MM.1S (cell line): Measurements from ENCODE around the gene KIRREL3.

ENCODE experiments used
- DNase-seq: peaks from one replicate; pipeline ENCODE4 v3.0.0-alpha.2; 2015
- H2AFZ ChIP-seq: fragments of 300-600 bp; sonication (generic); 2 replicates; pipeline ENCODE4 v1.6.0; 2016; ENCODE audit warnings: antibody characterized with exemption, low read length
- H3F3A ChIP-seq: fragments of 300-600 bp; sonication (generic); 2 replicates; pipeline ENCODE4 v1.6.1; 2016; ENCODE audit warnings: mild to moderate bottlenecking, antibody characterized with exemption, low read length, moderate library complexity, mixed read lengths; ENCODE audit not compliant: insufficient read depth
- H3K27ac ChIP-seq: fragments of 300-600 bp; sonication (generic); 2 replicates; pipeline ENCODE4 v1.5.1; 2016; ENCODE audit warnings: mild to moderate bottlenecking, low read length
- H3K27me3 ChIP-seq: fragments of 300-600 bp; sonication (generic); replicated peaks from 2 replicates; pipeline ENCODE4 v1.6.0; 2016; ENCODE audit warnings: low read length; ENCODE audit not compliant: insufficient read depth
- H3K36me3 ChIP-seq: fragments of 300-600 bp; sonication (generic); replicated peaks from 2 replicates; pipeline ENCODE4 v1.6.1; 2016; ENCODE audit warnings: mild to moderate bottlenecking, low read length, mixed read lengths; ENCODE audit not compliant: insufficient read depth
- H3K4me1 ChIP-seq: fragments of 300-600 bp; sonication (generic); 2 replicates; pipeline ENCODE4 v1.6.1; 2016; ENCODE audit warnings: low read length, mixed read lengths
- H3K4me2 ChIP-seq: fragments of 300-600 bp; sonication (generic); 2 replicates; pipeline ENCODE4 v1.6.0; 2016; ENCODE audit warnings: low read depth, low read length
- H3K4me3 ChIP-seq: fragments of 300-600 bp; sonication (generic); 2 replicates; pipeline ENCODE4 v1.5.1; 2016; ENCODE audit warnings: low read length, mixed read lengths
- H3K79me2 ChIP-seq: fragments of 300-600 bp; sonication (generic); 2 replicates; pipeline ENCODE4 v1.6.1; 2016; ENCODE audit warnings: mixed run types, low read length, mixed read lengths
- H3K9ac ChIP-seq: fragments of 300-600 bp; sonication (generic); 2 replicates; pipeline ENCODE4 v1.6.1; 2016; ENCODE audit warnings: low read length, mixed read lengths
- H3K9me2 ChIP-seq: fragments of 300-600 bp; sonication (generic); replicated peaks from 2 replicates; pipeline ENCODE4 v1.6.1; 2016; ENCODE audit warnings: mild to moderate bottlenecking, low read length, mixed read lengths; ENCODE audit not compliant: insufficient read depth
- H3K9me3 ChIP-seq: fragments of 300-600 bp; sonication (generic); replicated peaks from 2 replicates; pipeline ENCODE4 v1.6.1; 2016; ENCODE audit warnings: mild to moderate bottlenecking, low read length, mixed read lengths; ENCODE audit not compliant: insufficient read depth
- H4K20me1 ChIP-seq: fragments of 300-600 bp; sonication (generic); 2 replicates; pipeline ENCODE4 v1.6.1; 2016; ENCODE audit warnings: mild to moderate bottlenecking, low read length, moderate library complexity, mixed read lengths; ENCODE audit not compliant: insufficient read depth
- EZH2 ChIP-seq: fragments of 300-600 bp; sonication (generic); optimal IDR thresholded peaks from 2 replicates; pipeline ENCODE3; 2017; ENCODE audit warnings: low read depth, mild to moderate bottlenecking, antibody characterized with exemption, low read length, mixed read lengths
- EZH2phosphoT487 ChIP-seq: fragments of 300-600 bp; sonication (generic); IDR thresholded peaks from 2 replicates; pipeline ENCODE4 v1.6.1; 2018; ENCODE audit warnings: antibody characterized with exemption, low read length
- TF ChIP-seq, protein P1 (sequence below): fragments of 300-600 bp; sonication (generic); IDR thresholded peaks from 2 replicates; pipeline ENCODE4 v1.5.1; 2016; ENCODE audit warnings: antibody characterized with exemption, low read length, mixed read lengths

KIRREL3 gene

GRCh38 chr11:126746443-126746842, 254.1 kb downstream of the KIRREL3 start:
- H3K9ac ChIP-seq: no peak overlapping the region
- no peak for DNase-seq
- H3K27ac ChIP-seq: no peak overlapping the region
- no peak overlapping the region for H2AFZ ChIP-seq
- no peak overlapping the region for H3K4me2 ChIP-seq
- H4K20me1 ChIP-seq: no peaks in the 10 kb centered on the region
- H3K9me2 ChIP-seq: no peaks in the 10 kb centered on the region
- no peaks in the 10 kb centered on the region for H3K9me3 ChIP-seq
- no peaks in the 10 kb centered on the region for H3F3A ChIP-seq
- H3K4me3 ChIP-seq: no peak overlapping the region
- no peaks in the 10 kb centered on the region for H3K79me2 ChIP-seq
- peaks cover 14% of the 10 kb centered on the region for H3K4me1 ChIP-seq
- TF ChIP-seq, protein P1, sequence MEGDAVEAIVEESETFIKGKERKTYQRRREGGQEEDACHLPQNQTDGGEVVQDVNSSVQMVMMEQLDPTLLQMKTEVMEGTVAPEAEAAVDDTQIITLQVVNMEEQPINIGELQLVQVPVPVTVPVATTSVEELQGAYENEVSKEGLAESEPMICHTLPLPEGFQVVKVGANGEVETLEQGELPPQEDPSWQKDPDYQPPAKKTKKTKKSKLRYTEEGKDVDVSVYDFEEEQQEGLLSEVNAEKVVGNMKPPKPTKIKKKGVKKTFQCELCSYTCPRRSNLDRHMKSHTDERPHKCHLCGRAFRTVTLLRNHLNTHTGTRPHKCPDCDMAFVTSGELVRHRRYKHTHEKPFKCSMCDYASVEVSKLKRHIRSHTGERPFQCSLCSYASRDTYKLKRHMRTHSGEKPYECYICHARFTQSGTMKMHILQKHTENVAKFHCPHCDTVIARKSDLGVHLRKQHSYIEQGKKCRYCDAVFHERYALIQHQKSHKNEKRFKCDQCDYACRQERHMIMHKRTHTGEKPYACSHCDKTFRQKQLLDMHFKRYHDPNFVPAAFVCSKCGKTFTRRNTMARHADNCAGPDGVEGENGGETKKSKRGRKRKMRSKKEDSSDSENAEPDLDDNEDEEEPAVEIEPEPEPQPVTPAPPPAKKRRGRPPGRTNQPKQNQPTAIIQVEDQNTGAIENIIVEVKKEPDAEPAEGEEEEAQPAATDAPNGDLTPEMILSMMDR: no peak
- TF ChIP-seq EZH2 (no peak), EZH2phosphoT487 (no peak)
- H3K36me3 ChIP-seq: no peaks in the 10 kb centered on the region
- H3K27me3 ChIP-seq: no peaks in the 10 kb centered on the region

- H2AFZ ChIP-seq: no peak overlapping the region
- peaks cover 15% of the 10 kb centered on the region for H3K4me1 ChIP-seq
- H3K27me3 ChIP-seq: no peaks in the 10 kb centered on the region
- no peak overlapping the region for H3K4me2 ChIP-seq
- no peak overlapping the region for H3K27ac ChIP-seq
- no peaks in the 10 kb centered on the region for H3K9me3 ChIP-seq
- no peaks in the 10 kb centered on the region for H4K20me1 ChIP-seq
- no peaks in the 10 kb centered on the region for H3K36me3 ChIP-seq
- no peaks in the 10 kb centered on the region for H3F3A ChIP-seq
- no peak overlapping the region for H3K9ac ChIP-seq
- no peaks in the 10 kb centered on the region for H3K9me2 ChIP-seq
- TF ChIP-seq EZH2phosphoT487 (no peak), EZH2 (no peak)
- TF ChIP-seq, protein P1: no peak
- H3K4me3 ChIP-seq: no peak overlapping the region
- H3K79me2 ChIP-seq: no peaks in the 10 kb centered on the region
- no peak for DNase-seq
Observed at GRCh38 chr11:126744699-126745098, 255.9 kb downstream of the KIRREL3 start.

GRCh38 chr11:126743628-126744027, 256.9 kb downstream of the KIRREL3 start:
- TF ChIP-seq, protein P1: no peak
- TF ChIP-seq EZH2 (no peak), EZH2phosphoT487 (no peak)
- H3K36me3 ChIP-seq: no peaks in the 10 kb centered on the region
- H3K79me2 ChIP-seq: no peaks in the 10 kb centered on the region
- H3K9me2 ChIP-seq: no peaks in the 10 kb centered on the region
- peaks cover 15% of the 10 kb centered on the region for H3K4me1 ChIP-seq
- no peak overlapping the region for H3K27ac ChIP-seq
- no peak overlapping the region for H2AFZ ChIP-seq
- no peaks in the 10 kb centered on the region for H3K9me3 ChIP-seq
- DNase-seq: no peak
- no peak overlapping the region for H3K4me2 ChIP-seq
- no peaks in the 10 kb centered on the region for H3K27me3 ChIP-seq
- H3K4me3 ChIP-seq: no peak overlapping the region
- no peak overlapping the region for H3K9ac ChIP-seq
- no peaks in the 10 kb centered on the region for H3F3A ChIP-seq
- H4K20me1 ChIP-seq: no peaks in the 10 kb centered on the region
